PC-9 (cell line): ENCODE measurements around the gene ADAMTSL2.

Experiments used
- EZH2 ChIP-seq: fragments of 200-600 bp; sonication (generic); IDR thresholded peaks from 2 replicates; pipeline ENCODE4 v1.8.0; 2017; ENCODE audit warnings: antibody characterized with exemption, low read depth
- TF ChIP-seq, protein P1 (sequence below): fragments of 200-600 bp; sonication (generic); conservative IDR thresholded peaks from 2 replicates; pipeline ENCODE4 v1.6.1; 2017; ENCODE audit warnings: mixed run types, antibody characterized with exemption, mild to moderate bottlenecking, moderate library complexity

GRCh38 chr9:133553973-133554713, 19.6 kb downstream of the ADAMTSL2 start:
- TF ChIP-seq, protein P1, sequence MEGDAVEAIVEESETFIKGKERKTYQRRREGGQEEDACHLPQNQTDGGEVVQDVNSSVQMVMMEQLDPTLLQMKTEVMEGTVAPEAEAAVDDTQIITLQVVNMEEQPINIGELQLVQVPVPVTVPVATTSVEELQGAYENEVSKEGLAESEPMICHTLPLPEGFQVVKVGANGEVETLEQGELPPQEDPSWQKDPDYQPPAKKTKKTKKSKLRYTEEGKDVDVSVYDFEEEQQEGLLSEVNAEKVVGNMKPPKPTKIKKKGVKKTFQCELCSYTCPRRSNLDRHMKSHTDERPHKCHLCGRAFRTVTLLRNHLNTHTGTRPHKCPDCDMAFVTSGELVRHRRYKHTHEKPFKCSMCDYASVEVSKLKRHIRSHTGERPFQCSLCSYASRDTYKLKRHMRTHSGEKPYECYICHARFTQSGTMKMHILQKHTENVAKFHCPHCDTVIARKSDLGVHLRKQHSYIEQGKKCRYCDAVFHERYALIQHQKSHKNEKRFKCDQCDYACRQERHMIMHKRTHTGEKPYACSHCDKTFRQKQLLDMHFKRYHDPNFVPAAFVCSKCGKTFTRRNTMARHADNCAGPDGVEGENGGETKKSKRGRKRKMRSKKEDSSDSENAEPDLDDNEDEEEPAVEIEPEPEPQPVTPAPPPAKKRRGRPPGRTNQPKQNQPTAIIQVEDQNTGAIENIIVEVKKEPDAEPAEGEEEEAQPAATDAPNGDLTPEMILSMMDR = no peak
- no peak for TF ChIP-seq EZH2
